ENCODE data around the gene LMX1B.
A peak's percentile ranks its signal among the peaks of the same experiment; 100 is the strongest.

LMX1B gene

DNA sequence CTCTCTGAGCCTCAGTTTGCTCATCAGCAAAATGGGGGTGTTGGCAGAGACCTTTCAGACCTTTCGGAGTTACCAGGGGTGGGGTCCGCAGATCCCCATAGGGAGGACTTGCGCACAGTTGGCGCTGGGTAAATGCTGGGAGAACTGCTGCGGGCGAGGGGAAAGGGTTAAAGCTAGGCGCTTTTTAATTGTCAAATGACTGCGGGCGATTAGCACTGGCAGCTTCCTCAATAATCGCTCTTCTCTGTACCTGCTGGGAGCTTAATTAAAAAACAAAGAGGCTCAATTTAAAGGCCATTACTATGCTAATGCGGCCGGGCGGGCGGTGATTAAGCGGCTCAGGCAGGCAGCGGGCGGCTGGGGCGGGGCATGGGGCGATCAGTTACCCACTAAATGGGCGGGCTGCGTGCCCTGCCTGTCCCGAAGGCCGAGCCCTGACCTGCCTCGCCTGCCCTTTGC, 63.0 kb downstream of the LMX1B start:
- DNase-seq (ENCODE audit: low read depth in 2 of 2) = peak in 1 of 2 donors; percentile 13

DNA sequence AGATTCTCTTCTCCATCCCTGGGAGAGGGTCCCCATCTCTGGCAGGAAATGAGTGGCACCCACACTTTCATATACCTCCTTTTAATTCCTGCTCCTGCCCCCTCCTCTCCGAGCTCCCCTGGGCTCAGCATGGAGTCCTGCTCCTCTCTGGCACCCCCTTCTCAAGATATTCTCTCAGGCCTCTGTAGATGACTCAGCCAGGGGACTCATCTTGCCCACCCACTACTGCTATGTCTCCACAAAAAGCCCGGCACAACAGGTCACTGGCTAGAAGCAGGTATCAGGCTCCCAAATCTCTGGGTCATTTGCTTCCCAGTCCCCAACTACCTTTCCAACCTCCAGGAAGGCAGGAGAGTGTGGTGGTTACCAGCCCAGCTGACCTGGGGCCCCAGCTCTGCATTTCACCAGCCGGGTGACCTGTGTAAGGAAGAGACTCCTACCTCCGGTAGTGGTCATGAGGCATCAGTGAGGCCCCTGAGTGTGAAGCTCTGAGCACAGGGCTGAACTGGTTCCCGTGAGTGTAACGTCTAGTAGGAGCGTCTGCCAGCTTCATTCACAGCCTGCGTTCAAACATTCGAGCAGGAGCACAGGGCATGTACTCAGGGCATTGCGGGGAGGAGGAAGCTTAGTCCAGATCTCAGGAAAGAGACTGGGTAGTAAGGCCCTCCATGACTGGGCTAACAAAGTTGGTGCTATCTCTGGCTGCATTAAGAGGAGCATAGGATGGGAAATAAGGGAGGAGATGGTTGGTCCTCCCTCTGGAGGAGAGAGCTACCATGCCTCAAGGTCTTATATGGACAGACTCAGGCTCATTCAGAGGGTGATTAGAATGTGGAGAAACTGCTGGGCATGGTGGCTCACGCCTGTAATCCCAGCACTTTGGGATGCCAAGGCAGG, 63.7 kb downstream of the LMX1B start:
- DNase-seq (ENCODE audit: low read depth in 2 of 2) = no peak

DNA sequence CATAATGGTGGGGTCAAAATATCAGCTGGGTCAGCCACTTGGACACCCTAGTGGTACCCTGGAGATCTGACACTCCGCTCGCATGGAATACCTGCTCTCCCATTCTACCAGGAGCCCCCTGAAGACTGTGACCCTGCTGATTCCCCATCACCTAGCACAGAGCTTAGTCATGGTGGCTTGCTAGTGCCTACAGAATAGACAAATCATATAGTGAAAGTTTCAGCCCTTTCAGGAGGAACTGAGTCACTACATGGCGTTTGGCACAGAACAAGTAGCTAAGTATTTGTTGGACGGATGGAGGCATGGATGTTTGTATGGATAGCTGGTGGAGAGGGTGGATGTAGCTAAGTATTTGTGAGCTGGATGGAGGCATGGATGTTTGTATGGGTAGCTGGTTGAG, 65.3 kb downstream of the LMX1B start:
- DNase-seq (ENCODE audit: low read depth in 2 of 2) = no peak

DNA sequence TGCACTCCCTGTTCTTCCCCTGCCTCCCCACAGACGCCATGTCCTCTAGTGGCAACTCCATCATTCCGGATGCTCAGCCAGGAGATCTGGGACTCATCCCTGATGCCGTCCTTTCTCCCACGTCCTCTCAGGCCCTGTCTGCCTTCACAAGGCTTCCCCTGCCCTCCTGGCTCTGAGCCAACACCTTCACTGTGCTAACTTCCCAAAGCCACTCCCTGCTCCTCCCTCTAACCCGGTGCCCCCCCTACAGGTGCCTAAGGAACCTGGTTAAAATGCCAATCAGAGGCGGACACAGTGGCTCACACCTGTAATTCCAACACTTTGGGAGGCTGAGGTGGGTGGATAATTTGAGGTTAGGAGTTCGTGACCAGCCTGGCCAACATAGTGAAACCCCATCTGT, 67.6 kb downstream of the LMX1B start:
- no peak for DNase-seq (ENCODE audit: low read depth in 2 of 2)

DNA sequence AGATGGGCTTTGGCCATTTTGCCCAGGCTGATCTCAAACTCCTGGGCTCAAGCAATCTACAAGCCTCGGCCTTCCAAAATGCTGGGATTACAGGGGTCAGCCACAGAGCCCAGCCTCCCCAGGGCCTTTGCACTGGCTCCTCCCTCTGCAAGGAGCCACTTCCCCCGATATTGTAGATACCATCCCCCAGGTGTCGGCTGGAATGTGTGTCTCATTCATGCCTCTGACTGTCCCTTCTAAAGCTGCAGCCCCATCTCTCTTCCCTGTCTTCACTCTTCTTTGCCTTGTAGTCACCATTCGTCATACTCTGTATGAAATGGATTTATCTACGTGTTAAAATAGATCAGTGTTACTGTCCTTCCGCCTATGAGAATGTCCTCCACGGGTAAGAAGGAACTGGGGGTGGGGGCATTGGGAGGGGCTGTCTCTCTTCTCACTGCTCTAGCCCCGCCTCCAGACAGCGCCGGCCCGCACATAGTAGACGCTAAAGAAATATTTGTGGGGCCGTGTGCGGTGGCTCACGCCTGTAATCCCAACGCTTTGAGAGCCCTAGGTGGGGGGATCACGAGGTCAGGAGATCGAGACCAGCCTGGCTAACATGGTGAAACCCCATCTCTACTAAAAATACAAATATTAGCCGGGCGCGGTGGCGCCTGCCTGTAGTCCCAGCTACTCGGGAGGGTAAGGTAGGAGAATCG, 68.5 kb downstream of the LMX1B start:
- no peak for DNase-seq (ENCODE audit: low read depth in 2 of 2)

DNA sequence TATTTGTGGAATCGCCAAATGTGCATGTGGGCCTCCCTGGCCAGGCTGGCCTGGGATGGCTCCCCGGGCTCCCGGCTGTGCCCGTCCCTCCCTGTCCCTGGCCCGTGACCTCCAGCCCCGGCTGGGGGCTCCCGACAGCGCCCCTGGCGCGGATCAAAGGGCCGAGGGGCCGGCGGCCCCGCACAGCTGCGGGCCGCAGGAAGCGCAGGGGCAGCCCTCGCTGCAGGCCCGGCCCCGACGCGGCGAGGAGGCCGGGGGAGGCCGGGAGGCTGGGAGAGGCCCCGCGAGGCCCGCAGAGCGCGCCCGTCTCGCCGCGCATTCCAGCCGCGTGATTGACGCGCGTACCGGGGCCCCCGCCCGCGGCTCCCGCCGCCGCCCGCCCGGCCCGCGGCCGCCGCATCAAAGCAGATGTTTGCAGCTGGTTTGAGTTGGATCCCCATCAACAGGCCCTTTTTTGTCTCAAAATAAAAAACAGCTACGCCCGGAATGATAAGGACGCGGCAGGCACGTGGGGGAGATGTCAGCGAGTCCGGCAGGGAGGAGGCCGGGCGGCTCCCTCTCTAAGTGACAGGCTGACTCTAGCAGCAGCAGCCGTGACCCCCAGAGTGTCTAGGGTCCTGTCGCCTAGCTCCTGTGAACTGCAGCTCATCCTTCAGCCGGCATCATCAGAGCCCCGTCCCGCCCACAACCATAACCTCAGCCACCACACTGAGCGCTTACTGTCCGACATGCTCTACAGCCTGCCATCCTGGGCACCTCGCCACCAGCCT, 69.4 kb downstream of the LMX1B start:
- no peak for DNase-seq (ENCODE audit: low read depth in 2 of 2)

DNA sequence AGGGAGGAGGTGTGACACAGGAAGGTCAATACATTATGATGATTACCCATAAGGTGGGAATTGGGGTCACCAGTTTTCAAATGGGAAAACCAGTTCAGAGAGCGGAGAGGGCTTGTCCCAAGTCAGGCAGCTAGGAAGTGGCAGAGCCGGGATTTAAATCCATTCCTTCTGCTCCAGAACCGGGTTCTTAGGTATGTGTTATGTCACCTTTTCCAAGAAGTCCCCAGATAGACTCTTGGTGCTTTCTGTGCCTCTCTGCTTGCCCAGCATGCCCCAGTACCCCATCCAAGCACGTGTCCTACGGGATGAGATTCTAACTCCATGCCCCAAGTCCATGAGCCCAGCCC, 69.9 kb downstream of the LMX1B start:
- DNase-seq (ENCODE audit: low read depth in 2 of 2) = no peak

DNA sequence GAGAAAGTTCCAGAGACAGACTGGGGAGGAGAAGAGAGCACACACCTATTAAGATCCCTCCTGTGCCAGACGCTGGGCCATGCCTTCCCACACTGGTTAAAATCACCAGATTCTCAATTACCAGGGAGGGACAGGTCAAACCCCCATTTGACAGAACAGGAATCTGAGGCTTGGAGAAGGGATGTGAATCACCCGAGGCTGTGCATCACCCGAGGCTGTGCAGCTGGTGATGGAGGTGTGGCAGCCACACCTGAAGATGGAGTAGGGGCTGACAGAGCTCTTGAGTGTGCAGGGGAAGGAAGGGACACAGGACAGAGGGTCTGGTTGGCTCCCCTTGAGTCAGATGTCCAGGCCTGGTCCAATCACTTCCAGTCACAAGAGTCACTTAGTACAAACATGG, 70.6 kb downstream of the LMX1B start:
- DNase-seq (ENCODE audit: low read depth in 2 of 2) = no peak

DNA sequence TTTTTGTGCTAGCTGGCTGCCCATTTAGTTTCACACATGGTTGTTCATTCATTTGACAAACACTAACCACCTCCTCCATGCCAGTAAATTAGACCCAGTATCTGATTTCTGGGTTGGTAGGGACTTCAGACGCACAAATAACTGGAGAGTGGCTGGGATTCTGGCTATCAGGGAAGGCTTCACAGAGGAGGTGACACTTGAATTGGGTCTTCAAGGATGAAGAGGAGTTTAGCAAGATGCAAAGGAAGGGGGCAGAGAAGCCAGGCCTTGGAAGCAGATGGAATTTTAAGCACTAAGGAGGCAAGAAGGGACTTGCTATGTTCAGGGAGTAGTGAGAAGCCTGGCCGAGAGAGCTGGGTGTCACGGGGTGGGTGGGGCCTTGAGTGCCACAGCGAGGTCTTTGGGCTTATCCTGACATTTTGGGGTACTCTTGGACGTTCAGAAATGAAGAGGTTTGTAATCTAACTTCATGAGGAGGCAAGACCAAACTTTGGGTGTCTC, 71.3 kb downstream of the LMX1B start:
- DNase-seq (ENCODE audit: low read depth in 2 of 2) = no peak

DNA sequence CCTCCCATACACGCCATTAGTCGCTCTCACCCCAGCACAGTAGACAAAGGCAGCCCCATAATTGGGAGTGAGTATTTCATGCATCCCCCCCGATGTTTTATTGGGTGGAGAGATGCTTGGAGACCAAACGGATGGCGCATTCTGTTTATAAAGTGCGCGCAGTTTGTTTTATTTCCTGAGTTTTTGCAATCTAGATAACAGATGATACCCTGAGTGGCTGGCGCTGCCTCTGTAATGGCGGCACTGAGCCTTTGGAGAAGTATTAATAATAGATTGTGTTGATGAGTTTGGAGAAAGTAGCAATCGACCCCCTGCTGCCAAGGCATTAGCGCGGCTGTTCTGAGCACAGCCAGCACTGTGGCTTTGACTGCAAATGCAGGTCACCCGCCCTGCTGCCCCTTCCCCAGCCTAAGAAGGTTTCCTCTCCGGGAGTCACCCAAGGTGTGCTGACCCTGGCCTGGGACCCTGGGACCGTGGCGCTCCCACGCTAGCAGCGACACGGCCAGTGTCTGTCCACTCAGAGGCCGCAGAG, 74.3 kb downstream of the LMX1B start:
- DNase-seq (ENCODE audit: low read depth in 2 of 2) = no peak

DNA sequence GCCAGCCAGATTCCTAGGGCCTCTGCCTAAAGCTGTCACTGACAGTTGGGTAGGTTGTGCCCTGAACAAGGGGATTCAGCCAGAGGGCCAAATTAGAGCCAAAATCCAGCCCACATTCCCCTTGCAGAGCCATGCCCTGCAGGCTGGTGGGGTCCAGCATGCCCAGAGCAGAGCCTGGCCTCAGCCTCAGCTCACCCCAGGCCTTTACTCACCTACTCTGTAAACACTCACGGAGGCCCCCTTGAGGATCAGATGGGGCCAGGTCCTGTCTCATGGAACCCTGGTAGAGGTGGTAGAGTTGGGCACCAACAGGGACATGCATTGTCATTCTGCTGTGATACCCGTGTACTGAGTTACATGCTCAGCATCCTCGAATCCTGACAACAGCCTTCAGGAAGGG, 74.9 kb downstream of the LMX1B start:
- no peak for DNase-seq (ENCODE audit: low read depth in 2 of 2)

DNA sequence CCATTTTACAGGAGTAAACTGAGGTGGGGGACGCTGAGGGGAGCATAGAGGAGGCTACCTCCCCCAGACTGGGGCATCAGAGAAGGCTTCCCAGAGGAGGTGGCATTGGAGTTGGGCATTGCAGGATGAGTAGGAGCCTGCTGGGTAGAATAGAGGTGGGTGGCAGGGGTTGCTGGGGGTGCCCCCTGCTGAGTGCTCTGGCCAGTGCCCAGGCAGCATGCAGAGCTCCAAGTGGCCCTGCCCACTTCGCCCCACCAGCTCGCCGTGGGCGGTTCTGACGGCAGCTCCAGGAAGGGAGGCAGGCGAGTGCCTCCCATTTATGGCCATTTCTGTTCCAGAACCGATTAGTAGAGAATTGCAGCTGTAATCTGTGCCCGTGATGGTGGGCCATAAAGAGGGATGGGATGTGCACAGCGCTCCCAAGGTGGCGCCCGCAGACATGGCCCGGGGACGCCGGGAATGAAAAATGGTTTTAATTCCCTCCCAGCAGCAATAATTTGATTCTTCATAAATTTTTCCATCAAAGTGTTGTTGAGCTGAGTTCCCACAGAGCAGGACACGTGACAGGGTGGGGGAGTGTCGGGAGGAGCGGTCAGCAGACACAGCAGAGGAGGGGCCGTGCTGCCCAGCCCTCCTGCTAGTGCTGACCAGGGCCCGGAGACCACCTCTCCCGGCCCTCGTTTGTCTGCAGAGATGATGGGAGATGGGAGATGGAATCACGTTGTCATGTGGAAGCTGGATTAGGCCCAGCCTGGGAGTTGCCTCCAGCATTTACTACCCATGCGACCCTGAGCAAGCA, 75.5 kb downstream of the LMX1B start:
- DNase-seq (ENCODE audit: low read depth in 2 of 2) = no peak

DNA sequence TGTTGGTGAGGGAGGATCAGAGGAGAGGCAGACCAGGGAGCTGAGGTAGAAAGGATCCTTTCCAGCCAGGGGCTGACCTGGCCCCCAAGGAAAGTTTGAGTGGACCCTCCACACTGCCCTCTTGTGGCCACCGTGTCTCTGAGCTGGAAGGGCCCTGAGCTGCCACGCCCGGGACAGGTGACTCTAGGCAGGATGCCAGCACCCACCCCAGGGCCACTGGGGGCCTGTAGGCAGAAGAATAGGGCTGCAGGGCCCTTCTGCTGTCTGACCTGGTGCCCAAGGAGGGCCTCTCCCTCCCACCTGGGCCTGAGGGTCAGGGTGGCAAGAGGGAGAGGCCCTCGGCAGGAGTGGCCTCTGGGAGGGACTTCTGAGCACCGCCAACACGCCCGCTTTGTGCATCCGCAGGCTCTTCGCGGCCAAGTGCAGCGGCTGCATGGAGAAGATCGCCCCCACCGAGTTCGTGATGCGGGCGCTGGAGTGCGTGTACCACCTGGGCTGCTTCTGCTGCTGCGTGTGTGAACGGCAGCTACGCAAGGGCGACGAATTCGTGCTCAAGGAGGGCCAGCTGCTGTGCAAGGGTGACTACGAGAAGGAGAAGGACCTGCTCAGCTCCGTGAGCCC, 76.8 kb downstream of the LMX1B start:
- DNase-seq (ENCODE audit: low read depth in 2 of 2) = peak; percentile 49 to 53

DNA sequence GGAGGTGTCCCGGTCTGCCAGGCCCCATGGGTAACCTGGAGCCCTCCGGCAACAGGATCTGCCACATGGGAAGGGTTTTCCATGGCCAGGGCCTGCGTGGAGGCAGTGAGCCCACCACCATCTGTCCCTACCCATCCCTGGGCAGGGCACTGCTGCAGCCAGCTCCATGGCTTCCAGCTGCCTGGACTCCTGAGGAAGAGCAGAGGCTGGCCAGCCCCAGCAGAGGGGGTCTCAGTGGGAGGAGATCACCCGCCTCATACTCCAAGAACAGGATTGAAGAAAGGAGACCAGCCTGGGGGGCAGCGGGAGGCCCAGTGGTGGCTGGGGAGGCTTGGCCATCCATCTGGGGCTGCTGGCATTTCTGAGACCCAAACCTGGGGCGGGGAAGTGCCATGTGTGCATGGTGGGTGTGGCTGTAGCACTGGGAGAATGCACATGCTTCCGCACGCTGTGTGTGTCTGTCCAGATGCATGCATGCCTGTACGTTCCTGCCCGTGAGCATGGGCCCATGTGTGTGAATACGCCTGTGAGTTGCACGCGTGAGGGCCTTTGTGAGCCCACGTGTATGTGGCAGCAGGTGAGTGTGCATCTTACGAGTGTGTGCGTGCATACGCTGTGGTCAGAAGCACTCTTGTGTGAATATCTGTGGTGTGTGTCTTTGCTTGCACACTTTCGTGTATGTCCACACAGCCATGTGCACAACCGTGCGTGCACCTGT, 78.5 kb downstream of the LMX1B start:
- no peak for DNase-seq (ENCODE audit: low read depth in 2 of 2)

DNA sequence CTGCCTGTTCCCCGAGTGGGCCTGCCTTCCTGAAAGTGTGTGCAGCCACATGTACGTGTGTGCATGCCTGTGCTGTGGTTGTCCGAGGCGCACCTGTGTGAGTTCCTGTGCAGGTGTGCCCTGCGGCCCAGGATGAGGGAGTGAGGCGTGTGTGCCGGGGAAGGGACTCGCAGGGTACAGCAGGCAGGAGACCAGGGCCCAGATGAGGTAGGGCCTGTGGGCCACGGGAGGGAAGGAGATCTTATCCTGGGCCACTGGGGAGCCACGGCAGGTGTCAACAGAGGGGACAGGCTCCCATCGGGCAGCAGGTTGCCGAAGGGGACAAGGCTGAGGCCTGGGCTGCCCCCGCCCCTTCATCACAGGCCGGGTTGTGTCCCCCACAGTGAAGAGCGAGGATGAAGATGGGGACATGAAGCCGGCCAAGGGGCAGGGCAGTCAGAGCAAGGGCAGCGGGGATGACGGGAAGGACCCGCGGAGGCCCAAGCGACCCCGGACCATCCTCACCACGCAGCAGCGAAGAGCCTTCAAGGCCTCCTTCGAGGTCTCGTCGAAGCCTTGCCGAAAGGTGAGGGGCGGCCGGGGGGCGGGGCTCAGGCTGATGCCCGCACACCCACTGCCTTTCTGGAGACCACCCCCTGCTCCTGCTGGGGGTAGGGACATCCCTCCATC, 79.2 kb downstream of the LMX1B start:
- DNase-seq (ENCODE audit: low read depth in 2 of 2) = no peak

DNA sequence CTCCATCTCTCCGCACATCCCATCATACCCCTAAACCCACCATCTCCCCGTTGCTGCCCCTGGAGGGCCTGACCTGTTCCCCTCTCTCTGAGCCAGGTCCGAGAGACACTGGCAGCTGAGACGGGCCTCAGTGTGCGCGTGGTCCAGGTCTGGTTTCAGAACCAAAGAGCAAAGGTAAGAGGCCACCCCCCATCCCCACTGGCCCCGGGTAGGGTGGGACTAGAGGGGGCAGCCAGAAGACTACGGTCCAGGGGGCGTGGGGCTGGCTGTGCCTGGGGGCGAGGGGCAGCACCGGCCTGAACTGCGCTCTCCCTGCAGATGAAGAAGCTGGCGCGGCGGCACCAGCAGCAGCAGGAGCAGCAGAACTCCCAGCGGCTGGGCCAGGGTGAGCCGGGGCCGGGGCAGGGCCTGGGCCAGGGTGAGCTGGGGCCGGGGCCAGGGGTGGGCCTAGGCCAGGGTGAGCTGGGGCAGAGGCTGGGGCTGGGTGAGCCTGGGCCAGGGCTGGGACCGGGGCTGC, 79.8 kb downstream of the LMX1B start:
- no peak for DNase-seq (ENCODE audit: low read depth in 2 of 2)

DNA sequence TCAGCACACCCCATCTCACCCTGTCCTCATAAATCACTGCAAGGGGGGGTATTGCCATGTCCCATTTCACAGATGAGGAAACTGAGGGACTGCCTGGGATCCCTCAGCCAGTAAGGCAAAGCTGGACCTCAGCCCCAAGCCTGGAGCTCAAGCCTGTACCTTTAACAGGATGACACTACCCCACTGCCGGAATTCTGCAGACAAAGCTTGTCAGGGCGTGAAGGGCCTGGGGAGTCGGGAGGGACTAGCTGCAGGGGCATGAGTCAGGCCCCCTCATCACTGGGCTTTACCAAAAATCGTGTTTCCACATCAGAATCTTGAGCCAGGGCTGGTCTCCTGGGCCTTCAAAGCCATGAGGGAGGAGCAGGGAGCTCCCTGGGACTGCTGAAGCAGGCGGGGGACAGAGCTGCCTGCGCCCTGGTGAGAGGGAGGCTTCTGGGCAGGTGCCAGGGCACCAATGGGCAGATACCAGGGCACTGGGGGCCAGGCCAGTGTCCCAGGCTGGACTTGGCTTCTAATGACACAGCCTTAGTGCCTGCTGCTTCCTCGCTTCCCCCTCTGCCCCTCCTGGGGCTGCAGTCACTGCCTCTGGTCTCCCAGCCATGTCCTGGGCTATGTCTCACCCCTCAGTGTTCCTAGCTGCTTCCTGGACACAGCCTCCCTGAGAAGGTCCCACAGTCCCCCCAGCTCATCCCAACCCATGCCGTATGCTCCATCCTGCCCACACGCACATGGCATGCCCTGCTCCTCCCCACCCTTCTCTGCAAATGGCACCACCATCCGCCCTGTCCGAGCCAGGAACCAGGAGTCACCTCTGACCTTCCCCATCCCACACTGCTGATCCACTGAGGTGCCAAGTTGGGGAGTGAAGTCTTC, 80.7 kb downstream of the LMX1B start:
- DNase-seq (ENCODE audit: low read depth in 2 of 2) = no peak

DNA sequence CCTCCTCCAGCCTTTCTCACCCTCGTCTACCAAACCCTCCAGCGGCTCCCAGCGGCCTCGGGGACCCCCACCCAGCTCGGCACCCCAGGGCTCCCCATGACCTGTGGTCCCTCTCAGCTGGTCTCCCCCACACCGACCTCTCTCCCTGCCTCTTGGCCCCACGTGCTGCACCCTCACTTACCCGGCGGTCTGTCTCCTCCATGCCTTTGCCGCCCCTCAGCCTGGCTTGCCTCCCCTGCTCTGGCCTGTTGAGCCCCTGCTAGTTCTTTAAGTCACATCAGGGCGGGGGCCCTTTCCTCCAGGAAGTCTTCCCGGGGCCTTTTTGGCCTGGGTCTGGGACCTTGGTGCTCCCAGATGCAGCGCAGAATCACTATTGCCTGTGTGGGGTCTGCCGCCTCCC, 81.5 kb downstream of the LMX1B start:
- DNase-seq (ENCODE audit: low read depth in 2 of 2) = no peak
